ENCODE results near the gene LLGL2. TPM values are rescaled to one million over a fixed set of nuclear protein-coding genes. Genes with fewer than 3 reads are reported as not detected.

The LLGL2 gene
- total RNA-seq, 3 donors from 2014 or later = 4.6 to 60.2 (median 52.4) TPM

DNA sequence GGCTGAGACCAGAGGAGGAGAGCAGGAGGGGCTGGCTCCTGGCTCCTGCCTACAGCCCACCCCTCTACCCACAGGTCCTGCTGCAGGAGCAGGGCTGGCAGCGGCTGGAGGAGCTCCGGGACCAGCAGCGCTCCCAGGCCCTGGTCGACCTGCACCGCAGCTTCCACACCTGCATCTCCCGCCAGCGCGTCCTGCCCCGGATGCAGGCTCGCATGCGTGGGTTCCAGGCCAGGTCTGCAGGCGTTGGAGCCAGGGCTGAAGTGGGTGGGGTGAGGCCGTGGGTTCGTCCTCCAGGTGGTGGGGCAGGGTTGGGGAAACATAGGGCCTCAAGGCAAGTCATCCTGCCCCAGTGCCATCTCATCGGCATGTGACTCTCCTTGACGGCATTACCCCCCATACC lies 80.3 kb downstream of the LLGL2 start:
- H3K9me3 ChIP-seq = no peaks in the 10 kb centered on the region
- H3K27ac ChIP-seq = no peak overlapping the region
- H3K4me1 ChIP-seq = no peaks in the 10 kb centered on the region
- no peak for DNase-seq (ENCODE audit: low spot score in 2 of 2)
- TF ChIP-seq, protein P1, sequence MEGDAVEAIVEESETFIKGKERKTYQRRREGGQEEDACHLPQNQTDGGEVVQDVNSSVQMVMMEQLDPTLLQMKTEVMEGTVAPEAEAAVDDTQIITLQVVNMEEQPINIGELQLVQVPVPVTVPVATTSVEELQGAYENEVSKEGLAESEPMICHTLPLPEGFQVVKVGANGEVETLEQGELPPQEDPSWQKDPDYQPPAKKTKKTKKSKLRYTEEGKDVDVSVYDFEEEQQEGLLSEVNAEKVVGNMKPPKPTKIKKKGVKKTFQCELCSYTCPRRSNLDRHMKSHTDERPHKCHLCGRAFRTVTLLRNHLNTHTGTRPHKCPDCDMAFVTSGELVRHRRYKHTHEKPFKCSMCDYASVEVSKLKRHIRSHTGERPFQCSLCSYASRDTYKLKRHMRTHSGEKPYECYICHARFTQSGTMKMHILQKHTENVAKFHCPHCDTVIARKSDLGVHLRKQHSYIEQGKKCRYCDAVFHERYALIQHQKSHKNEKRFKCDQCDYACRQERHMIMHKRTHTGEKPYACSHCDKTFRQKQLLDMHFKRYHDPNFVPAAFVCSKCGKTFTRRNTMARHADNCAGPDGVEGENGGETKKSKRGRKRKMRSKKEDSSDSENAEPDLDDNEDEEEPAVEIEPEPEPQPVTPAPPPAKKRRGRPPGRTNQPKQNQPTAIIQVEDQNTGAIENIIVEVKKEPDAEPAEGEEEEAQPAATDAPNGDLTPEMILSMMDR (IDR thresholded peaks at IDR 0.05) = no peak
- TF ChIP-seq POLR2AphosphoS5 (IDR thresholded peaks at IDR 0.05) = no peak
- no peak for TF ChIP-seq POLR2A (IDR thresholded peaks at IDR 0.05)
- intact Hi-C loops (cut with DNase I; ENCODE audit: low total_unique reads) = no loop called here
- H3K27me3 ChIP-seq = no peaks in the 10 kb centered on the region
- no peaks in the 10 kb centered on the region for H3K36me3 ChIP-seq
- H3K4me3 ChIP-seq = no peak overlapping the region

DNA sequence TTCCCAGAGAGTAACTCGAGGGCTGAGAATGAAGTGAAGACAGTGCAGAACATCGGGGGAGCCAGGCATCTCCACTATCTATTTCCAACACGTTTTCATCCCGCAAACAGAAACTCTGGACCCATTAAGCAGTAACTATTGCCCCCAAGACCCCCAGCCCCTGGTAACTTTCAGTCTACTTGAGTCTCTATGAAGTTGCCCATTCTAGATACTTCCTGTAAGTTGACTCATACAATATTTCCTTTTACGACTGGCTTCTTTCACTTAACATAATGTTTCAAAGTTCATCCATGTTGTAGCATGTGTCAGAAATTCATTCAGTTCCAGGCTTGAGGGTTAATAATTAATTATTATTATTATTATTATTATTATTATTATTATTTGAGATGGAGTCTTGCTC lies 81.6 kb downstream of the LLGL2 start:
- intact Hi-C loops (cut with DNase I; ENCODE audit: low total_unique reads) = no loop called here
- Histone ChIP-seq H3K4me1 (no peaks in the 10 kb centered on the region), H3K27me3 (no peaks in the 10 kb centered on the region), H3K9me3 (no peaks in the 10 kb centered on the region), H3K36me3 (no peaks in the 10 kb centered on the region), H3K4me3 (no peak overlapping the region), H3K27ac (no peak overlapping the region)
- DNase-seq (ENCODE audit: low spot score in 2 of 2) = no peak
- TF ChIP-seq POLR2AphosphoS5 (IDR thresholded peaks at IDR 0.05) (no peak), POLR2A (IDR thresholded peaks at IDR 0.05) (no peak)
- TF ChIP-seq, protein P1 (IDR thresholded peaks at IDR 0.05) = no peak

DNA sequence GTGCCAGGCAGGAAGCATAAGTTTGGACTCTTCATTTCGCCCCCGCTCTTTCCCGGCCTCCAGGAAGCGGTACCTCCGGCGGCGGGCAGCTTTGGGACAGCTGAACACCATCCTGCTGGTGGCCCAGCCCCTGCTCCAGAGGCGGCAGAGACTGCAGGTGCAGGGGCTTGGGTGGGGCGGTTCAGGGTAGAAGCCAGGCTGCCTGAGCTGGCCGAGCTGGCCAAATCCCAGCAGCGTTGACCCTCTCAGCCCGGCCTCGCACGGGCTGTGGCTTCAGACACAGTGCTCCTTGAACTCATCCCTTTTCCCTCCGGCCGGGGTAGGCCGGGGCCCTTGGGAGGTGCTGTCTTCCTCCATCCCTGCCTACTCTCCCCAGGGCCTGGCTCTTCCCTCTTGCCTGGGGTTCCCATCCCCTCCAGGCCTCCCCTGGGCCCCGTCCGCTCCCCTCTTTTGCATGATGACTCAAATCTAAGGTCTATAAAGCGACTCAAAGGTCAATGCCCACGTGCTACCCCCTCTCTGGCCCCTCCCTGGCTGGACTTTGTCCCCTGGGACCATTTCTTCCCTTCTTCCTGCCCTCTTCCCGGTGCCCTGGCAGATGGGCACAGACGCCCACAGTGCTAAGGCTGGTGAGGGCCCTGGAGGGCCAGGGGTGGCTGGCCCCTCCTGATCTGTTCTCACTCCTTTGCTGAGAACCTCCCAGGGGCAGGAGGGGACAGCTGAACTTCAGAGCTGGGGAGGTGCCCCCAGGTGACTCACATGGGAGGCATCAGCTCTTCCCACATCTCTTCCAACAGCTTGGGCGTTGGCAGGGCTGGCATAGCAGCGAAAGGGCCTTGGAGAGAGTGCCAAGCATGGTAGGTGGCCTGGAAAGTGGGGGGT lies 84.8 kb downstream of the LLGL2 start:
- H3K4me1 ChIP-seq = no peaks in the 10 kb centered on the region
- H3K27me3 ChIP-seq = no peaks in the 10 kb centered on the region
- no peaks in the 10 kb centered on the region for H3K36me3 ChIP-seq
- no peak for TF ChIP-seq POLR2A (IDR thresholded peaks at IDR 0.05)
- TF ChIP-seq, protein P1 (IDR thresholded peaks at IDR 0.05) = no peak
- no peak for TF ChIP-seq POLR2AphosphoS5 (IDR thresholded peaks at IDR 0.05)
- H3K27ac ChIP-seq = no peak overlapping the region
- H3K9me3 ChIP-seq = no peaks in the 10 kb centered on the region
- intact Hi-C loops (cut with DNase I; ENCODE audit: low total_unique reads) = no loop called here
- no peak for DNase-seq (ENCODE audit: low spot score in 2 of 2)
- H3K4me3 ChIP-seq = no peak overlapping the region

DNA sequence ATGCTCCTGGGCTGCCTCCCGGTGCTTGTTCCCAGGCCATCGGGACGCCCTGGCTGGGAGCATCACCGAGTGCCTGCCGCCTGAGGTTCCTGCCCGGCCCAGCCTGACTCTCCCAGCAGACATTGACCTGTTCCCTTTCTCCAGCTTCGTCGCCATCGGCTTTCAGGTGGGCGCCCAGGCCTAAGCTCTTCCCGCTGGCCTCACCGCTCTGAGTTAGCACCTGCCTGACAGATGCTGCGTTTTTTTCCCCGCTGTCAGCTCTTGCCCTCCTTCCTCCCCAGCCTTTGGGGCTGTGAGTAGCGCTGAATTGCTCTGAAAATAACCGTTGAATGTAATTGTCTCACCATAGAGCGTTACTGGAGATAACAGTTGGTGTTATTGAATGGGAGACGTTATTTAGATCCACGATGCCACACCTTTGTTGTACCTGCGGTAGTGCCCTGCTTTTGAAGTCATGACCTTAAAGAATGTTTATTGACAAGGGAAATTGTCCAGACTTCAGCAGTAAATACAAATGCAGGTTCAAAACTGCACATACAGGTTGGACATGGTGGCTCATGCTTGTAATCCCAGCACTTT lies 86.4 kb downstream of the LLGL2 start:
- Histone ChIP-seq H3K4me1 (no peaks in the 10 kb centered on the region), H3K9me3 (no peaks in the 10 kb centered on the region), H3K27ac (no peak overlapping the region), H3K4me3 (no peak overlapping the region), H3K36me3 (peaks cover 3% of the 10 kb centered on the region), H3K27me3 (no peaks in the 10 kb centered on the region)
- TF ChIP-seq POLR2A (IDR thresholded peaks at IDR 0.05) = no peak
- TF ChIP-seq, protein P1 (IDR thresholded peaks at IDR 0.05) = no peak
- no peak for TF ChIP-seq POLR2AphosphoS5 (IDR thresholded peaks at IDR 0.05)
- intact Hi-C loops (cut with DNase I; ENCODE audit: low total_unique reads) = no loop called here
- DNase-seq (ENCODE audit: low spot score in 2 of 2) = no peak
